Measurements from ENCODE around the gene CDH1.

DNA sequence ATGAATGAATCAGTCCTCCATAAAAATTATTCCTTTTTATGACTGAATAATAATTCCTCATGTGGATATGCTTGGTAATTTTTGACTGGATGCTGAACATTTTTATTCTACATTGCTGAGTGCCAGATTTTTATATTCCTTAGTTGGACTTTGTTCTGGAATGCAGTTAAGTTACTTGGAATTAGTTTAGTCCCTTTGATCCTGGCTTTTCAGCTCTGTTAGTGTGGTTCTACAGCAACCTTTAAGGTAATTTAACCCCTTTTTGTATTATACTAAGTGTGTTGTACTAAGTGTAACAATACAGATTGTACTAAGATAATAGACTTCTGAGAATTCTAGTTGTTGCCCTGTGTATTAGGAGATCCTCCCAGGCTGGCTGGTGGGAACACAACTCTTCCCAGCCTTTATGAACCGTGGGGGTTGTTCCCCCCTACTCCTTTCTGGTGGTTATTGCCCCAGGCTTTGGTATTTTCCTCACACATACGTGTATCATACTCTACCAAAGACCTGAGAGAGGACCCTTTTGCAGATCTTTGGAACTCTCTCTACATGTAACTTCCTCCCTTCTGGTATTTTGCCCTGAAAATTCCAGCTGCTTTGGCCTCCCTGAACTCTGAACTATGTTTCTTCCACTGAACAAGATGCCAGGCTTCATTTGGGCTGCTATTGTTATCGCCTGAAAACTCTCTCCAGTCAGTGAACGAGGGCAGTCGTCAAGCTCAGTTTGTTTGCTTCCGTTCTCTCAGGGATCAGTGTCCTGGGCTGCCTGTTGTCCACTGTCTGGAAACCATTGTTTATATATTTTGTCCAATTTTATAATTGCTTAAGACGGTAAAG, 136.8 kb downstream of the CDH1 start:
- TF ChIP-seq, protein P1, sequence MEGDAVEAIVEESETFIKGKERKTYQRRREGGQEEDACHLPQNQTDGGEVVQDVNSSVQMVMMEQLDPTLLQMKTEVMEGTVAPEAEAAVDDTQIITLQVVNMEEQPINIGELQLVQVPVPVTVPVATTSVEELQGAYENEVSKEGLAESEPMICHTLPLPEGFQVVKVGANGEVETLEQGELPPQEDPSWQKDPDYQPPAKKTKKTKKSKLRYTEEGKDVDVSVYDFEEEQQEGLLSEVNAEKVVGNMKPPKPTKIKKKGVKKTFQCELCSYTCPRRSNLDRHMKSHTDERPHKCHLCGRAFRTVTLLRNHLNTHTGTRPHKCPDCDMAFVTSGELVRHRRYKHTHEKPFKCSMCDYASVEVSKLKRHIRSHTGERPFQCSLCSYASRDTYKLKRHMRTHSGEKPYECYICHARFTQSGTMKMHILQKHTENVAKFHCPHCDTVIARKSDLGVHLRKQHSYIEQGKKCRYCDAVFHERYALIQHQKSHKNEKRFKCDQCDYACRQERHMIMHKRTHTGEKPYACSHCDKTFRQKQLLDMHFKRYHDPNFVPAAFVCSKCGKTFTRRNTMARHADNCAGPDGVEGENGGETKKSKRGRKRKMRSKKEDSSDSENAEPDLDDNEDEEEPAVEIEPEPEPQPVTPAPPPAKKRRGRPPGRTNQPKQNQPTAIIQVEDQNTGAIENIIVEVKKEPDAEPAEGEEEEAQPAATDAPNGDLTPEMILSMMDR (IDR thresholded peaks at IDR 0.05), result no peak
- no peak for TF ChIP-seq POLR2A (IDR thresholded peaks at IDR 0.05)

Data from heart left ventricle (tissue), 13 donors.